PC-3 (cell line): ENCODE results near the gene ACBD6. TPM values are rescaled to one million over a fixed set of nuclear protein-coding genes. Genes with fewer than 3 reads are reported as not detected.

Source experiments
- ATAC-seq: fragments of 200-7000 bp; cut with Tn5 transposase; 2 replicates; pipeline ENCODE4 v1.9.1; 2020; ENCODE audit warnings: mild to moderate bottlenecking, moderate library complexity
- BruUV-seq: library from RNA; stranded (reverse); fragments of 400-500 nt; replicated peaks from 2 replicates; lab custom pipeline; 2021; lab: Mats Ljungman, UMichigan
- CTCF ChIA-PET: fragments of 300-600 bp; sonication (Branson Sonifier 250); formaldehyde crosslinking; loops from one replicate; lab custom pipeline; 2022; ENCODE audit warnings: antibody characterized with exemption; lab: Charles Lee
- POLR2A ChIA-PET: fragments of 300-600 bp; sonication (Branson Sonifier 250); formaldehyde crosslinking; loops from one replicate; lab custom pipeline; 2022; ENCODE audit warnings: antibody characterized with exemption; ENCODE audit not compliant: unreplicated experiment; lab: Charles Lee
- DNase-seq: peaks from one replicate; pipeline ENCODE4 v3.0.0-alpha.2; 2015
- H2AFZ ChIP-seq: fragments of 300-600 bp; sonication (generic); 2 replicates; pipeline ENCODE4 v1.6.0; 2016; ENCODE audit warnings: antibody characterized with exemption, low read length
- H3F3A ChIP-seq: fragments of 300-600 bp; sonication (generic); one replicate; pipeline ENCODE4 v1.6.0; 2017; ENCODE audit warnings: antibody characterized with exemption, low read length, control low read depth, mild to moderate bottlenecking; ENCODE audit not compliant: unreplicated experiment
- H3K27ac ChIP-seq: fragments of 300-600 bp; sonication (generic); 2 replicates; pipeline ENCODE4 v1.5.1; 2016; ENCODE audit warnings: mild to moderate bottlenecking, low read length
- H3K27me3 ChIP-seq: fragments of 300-600 bp; sonication (generic); 2 replicates; pipeline ENCODE4 v1.6.1; 2016; ENCODE audit warnings: low read length, mixed read lengths
- H3K36me3 ChIP-seq: fragments of 300-600 bp; sonication (generic); 2 replicates; pipeline ENCODE4 v1.6.1; 2016; ENCODE audit warnings: low read depth, mixed run types, low read length, mixed read lengths
- H3K4me1 ChIP-seq: fragments of 300-600 bp; sonication (generic); 2 replicates; pipeline ENCODE4 v1.5.1; 2016; ENCODE audit warnings: low read length; ENCODE audit not compliant: insufficient read depth
- H3K4me2 ChIP-seq: fragments of 300-600 bp; sonication (generic); 2 replicates; pipeline ENCODE4 v1.6.0; 2016; ENCODE audit warnings: low read length
- H3K4me3 ChIP-seq: fragments of 300-600 bp; sonication (generic); 2 replicates; pipeline ENCODE4 v1.5.1; 2016; ENCODE audit warnings: mild to moderate bottlenecking, low read length, mixed read lengths
- H3K79me2 ChIP-seq: fragments of 300-600 bp; sonication (generic); 2 replicates; pipeline ENCODE4 v1.6.1; 2017; ENCODE audit warnings: low read length, mixed read lengths
- H3K9ac ChIP-seq: fragments of 300-600 bp; sonication (generic); 2 replicates; pipeline ENCODE4 v1.6.0; 2016; ENCODE audit warnings: mild to moderate bottlenecking, low read length
- H3K9me2 ChIP-seq: fragments of 300-600 bp; sonication (generic); replicated peaks from 2 replicates; pipeline ENCODE4 v1.6.1; 2016; ENCODE audit warnings: mixed run types, low read length, mixed read lengths
- H3K9me3 ChIP-seq: fragments of 300-600 bp; sonication (generic); 2 replicates; pipeline ENCODE4 v1.6.1; 2016; ENCODE audit warnings: low read length, mixed read lengths
- H4K20me1 ChIP-seq: fragments of 300-600 bp; sonication (generic); 2 replicates; pipeline ENCODE4 v1.6.1; 2016; ENCODE audit warnings: low read length, mixed read lengths
- CTCF ChIP-seq: fragments of 300-600 bp; sonication (generic); conservative IDR thresholded peaks from 2 replicates; pipeline ENCODE4 v1.5.1; 2017; ENCODE audit warnings: antibody characterized with exemption, low read depth, mild to moderate bottlenecking, low read length
- EZH2 ChIP-seq: fragments of 300-600 bp; sonication (generic); IDR thresholded peaks from one replicate; pipeline ENCODE4 v1.6.1; 2017; ENCODE audit warnings: antibody characterized with exemption, mild to moderate bottlenecking, low read length; ENCODE audit not compliant: unreplicated experiment
- EZH2phosphoT487 ChIP-seq: fragments of 300-600 bp; sonication (generic); IDR thresholded peaks from 2 replicates; pipeline ENCODE4 v1.6.1; 2018; ENCODE audit warnings: mild to moderate bottlenecking, antibody characterized with exemption, low read length, borderline replicate concordance
- intact Hi-C: fragments of 100-400 bp; cut with micrococcal nuclease; formaldehyde crosslinking; loops from 2 replicates; pipeline ENCODE4 v1.9.0; 2023
- total RNA-seq: library from RNA; depleted of rRNA; stranded (reverse); fragments of >200 nt; gene quantifications from 2 replicates; pipeline ENCODE4 v1.2.3, GENCODE V29; 2014

The ACBD6 gene
- total RNA-seq, 1 experiment from 2014 or later: 43.3 TPM

GRCh38 chr1:180352021-180352420, 150.4 kb downstream of the ACBD6 start:
- Histone ChIP-seq H3K27ac (no peak overlapping the region), H3K27me3 (no peaks in the 10 kb centered on the region), H3F3A (no peaks in the 10 kb centered on the region), H2AFZ (no peak overlapping the region), H4K20me1 (no peaks in the 10 kb centered on the region), H3K9me3 (no peaks in the 10 kb centered on the region), H3K36me3 (no peaks in the 10 kb centered on the region), H3K4me3 (no peak overlapping the region), H3K4me2 (no peak overlapping the region), H3K4me1 (no peaks in the 10 kb centered on the region), H3K9ac (no peak overlapping the region), H3K9me2 (no peaks in the 10 kb centered on the region), H3K79me2 (no peaks in the 10 kb centered on the region)
- no peak for ATAC-seq
- intact Hi-C loops: no loop called here
- no TSS peak for BruUV-seq
- ChIA-PET POLR2A (no interaction called here), CTCF (no interaction called here)
- no peak for DNase-seq
- TF ChIP-seq EZH2 (no peak), EZH2phosphoT487 (no peak), CTCF (no peak)

- POLR2A ChIA-PET: no interaction called here
- ATAC-seq: no peak
- TF ChIP-seq CTCF (no peak), EZH2 (no peak)
- H3K27ac ChIP-seq: no peak overlapping the region
- no peak overlapping the region for H3K4me2 ChIP-seq
- no TSS peak for BruUV-seq
- no peaks in the 10 kb centered on the region for H3K36me3 ChIP-seq
- no peaks in the 10 kb centered on the region; the same call in 1 of the 2 replicates for H4K20me1 ChIP-seq
- no peaks in the 10 kb centered on the region for H3K4me1 ChIP-seq
- H3K9ac ChIP-seq: no peak overlapping the region
- H3K9me3 ChIP-seq: no peaks in the 10 kb centered on the region
- no peak overlapping the region for H3K4me3 ChIP-seq
- intact Hi-C loops: no loop called here
- DNase-seq: no peak
- no peaks in the 10 kb centered on the region for H3F3A ChIP-seq
- H3K79me2 ChIP-seq: no peaks in the 10 kb centered on the region
- CTCF ChIA-PET: no interaction called here
- H3K27me3 ChIP-seq: no peaks in the 10 kb centered on the region
- no peaks in the 10 kb centered on the region for H3K9me2 ChIP-seq
- no peak overlapping the region for H2AFZ ChIP-seq
Measured at GRCh38 chr1:180345148-180345547, 157.2 kb downstream of the ACBD6 start.

- Histone ChIP-seq H3K4me1 (no peaks in the 10 kb centered on the region), H4K20me1 (no peaks in the 10 kb centered on the region; the same call in 1 of the 2 replicates), H3K4me2 (no peak overlapping the region), H3F3A (no peaks in the 10 kb centered on the region), H3K36me3 (no peaks in the 10 kb centered on the region), H3K9me2 (no peaks in the 10 kb centered on the region), H3K27me3 (no peaks in the 10 kb centered on the region), H3K9me3 (no peaks in the 10 kb centered on the region), H3K27ac (no peak overlapping the region), H3K4me3 (no peak overlapping the region), H2AFZ (no peak overlapping the region), H3K79me2 (no peaks in the 10 kb centered on the region), H3K9ac (no peak overlapping the region)
- ChIA-PET CTCF (no interaction called here), POLR2A (interaction anchor here (0.7 kb wide), 1 partner anchor 530 kb away, joined by 5 read pairs; no protein-coding TSS in a partner anchor)
- ATAC-seq: no peak; the same call in 1 of the 2 replicates
- intact Hi-C loops: no loop called here
- TF ChIP-seq EZH2 (no peak), EZH2phosphoT487 (no peak), CTCF (no peak)
- no peak for DNase-seq
- BruUV-seq: no TSS peak
Measured at GRCh38 chr1:180343921-180344769, 158.2 kb downstream of the ACBD6 start.
